H54 (cell line): ENCODE data around the gene DOCK4.
A peak's percentile ranks its signal among the peaks of the same experiment; 100 is the strongest.

Source experiments
- DNase-seq: peaks from one replicate; pipeline ENCODE4 v3.0.0; 2011; ENCODE audit warnings: low spot score, mixed read lengths; ENCODE audit not compliant: insufficient read length
- FAIRE-seq: peaks from 3 replicates; lab custom pipeline; 2011; peaks lifted over from hg19 to GRCh38; lab: Jason Lieb, UNC
- POLR2A ChIP-seq: IDR thresholded peaks from 2 replicates; pipeline ENCODE4 v1.6.1; 2011; ENCODE audit warnings: low read depth, mild to moderate bottlenecking, low read length

The DOCK4 gene

GRCh38 chr7:112172870-112173567 is 33.2 kb downstream of the DOCK4 start:
- FAIRE-seq = no peak
- TF ChIP-seq POLR2A = no peak
- DNase-seq = no peak

GRCh38 chr7:112171673-112172072 is 34.5 kb downstream of the DOCK4 start:
- no peak for FAIRE-seq
- no peak for DNase-seq
- TF ChIP-seq POLR2A = no peak

- no peak for TF ChIP-seq POLR2A
- no peak for DNase-seq
- no peak for FAIRE-seq
Measured at GRCh38 chr7:112168915-112169314, 37.3 kb downstream of the DOCK4 start.

- DNase-seq = no peak
- no peak for FAIRE-seq
- TF ChIP-seq POLR2A = no peak
Measured at GRCh38 chr7:112167147-112167546, 39.1 kb downstream of the DOCK4 start.

GRCh38 chr7:112162784-112163506 is 43.3 kb downstream of the DOCK4 start:
- no peak for TF ChIP-seq POLR2A
- DNase-seq (no peak), FAIRE-seq (no peak)

GRCh38 chr7:112162142-112162766 is 43.9 kb downstream of the DOCK4 start:
- no peak for TF ChIP-seq POLR2A
- FAIRE-seq (peak; percentile 41), DNase-seq (peak; percentile 5)

GRCh38 chr7:112161253-112162141 is 44.7 kb downstream of the DOCK4 start:
- FAIRE-seq = no peak
- DNase-seq = no peak
- TF ChIP-seq POLR2A = no peak

GRCh38 chr7:112160771-112161150 is 45.4 kb downstream of the DOCK4 start:
- no peak for TF ChIP-seq POLR2A
- FAIRE-seq (no peak), DNase-seq (no peak)

GRCh38 chr7:112160130-112160770 is 45.9 kb downstream of the DOCK4 start:
- FAIRE-seq (peak; percentile 85), DNase-seq (no peak)
- TF ChIP-seq POLR2A = no peak

GRCh38 chr7:112159351-112159750 is 46.8 kb downstream of the DOCK4 start:
- no peak for TF ChIP-seq POLR2A
- DNase-seq (no peak), FAIRE-seq (no peak)

- peak; percentile 82 for FAIRE-seq
Measured at GRCh38 chr7:112157072-112157471, 49.1 kb downstream of the DOCK4 start.

GRCh38 chr7:112156412-112156811 is 49.8 kb downstream of the DOCK4 start:
- TF ChIP-seq POLR2A = no peak
- DNase-seq (no peak), FAIRE-seq (no peak)

More at GRCh38 chr7:112157072-112157471, 49.1 kb downstream of the DOCK4 start:
- DNase-seq = peak; percentile 5
- TF ChIP-seq POLR2A = no peak

GRCh38 chr7:112154690-112155089 is 51.5 kb downstream of the DOCK4 start:
- FAIRE-seq (no peak), DNase-seq (no peak)
- no peak for TF ChIP-seq POLR2A
